HepG2 (cell line): Measurements from ENCODE around the gene ALX3. TPM values are rescaled to one million over a fixed set of nuclear protein-coding genes. Genes with fewer than 3 reads are reported as not detected.

Experiments used
- ATAC-seq: fragments of 200-7000 bp; cut with Tn5 transposase; 3 replicates; pipeline ENCODE4 v1.9.1; 2020; ENCODE audit warnings: mild to moderate bottlenecking, moderate library complexity
- BruUV-seq: library from RNA; stranded (reverse); fragments of 400-500 nt; replicated peaks from 2 replicates; lab custom pipeline; 2021; lab: Mats Ljungman, UMichigan
- CTCF ChIA-PET: fragments of 300-600 bp; formaldehyde crosslinking; extraction: SDS; loops from one replicate; lab custom pipeline; 2021; ENCODE audit warnings: low total read pairs, inconsistent platforms, low intra/inter-chr PET ratio; lab: Yijun Ruan, JAX
- POLR2A ChIA-PET: fragments of 350-600 bp; sonication (Branson Sonifier 250); formaldehyde crosslinking; loops from one replicate; lab custom pipeline; 2020; ENCODE audit warnings: antibody characterized with exemption, inconsistent platforms; lab: Yijun Ruan, JAX
- DNase-seq: peaks from one replicate; pipeline ENCODE4 v3.0.0-alpha.2; 2015; ENCODE audit warnings: low spot score
- FAIRE-seq: peaks from 3 replicates; lab custom pipeline; 2011; peaks lifted over from hg19 to GRCh38; lab: Jason Lieb, UNC
- H2AFZ ChIP-seq: one replicate; pipeline ENCODE4 v1.6.1; 2011; ENCODE audit warnings: low read length, inconsistent platforms
- H3K27ac ChIP-seq: fragments of 300-600 bp; 3 replicates; pipeline ENCODE4 v1.8.0; 2011; ENCODE audit warnings: mixed run types, mild to moderate bottlenecking, mixed read lengths, low read length, inconsistent platforms; ENCODE audit not compliant: insufficient read depth; ENCODE audit errors: extremely low read length
- H3K27me3 ChIP-seq, 2 experiments: fragments of 200-600 bp in 1 of 2; 2 replicates in 1 of 2; 3 replicates in 1 of 2; pipeline versions ENCODE4 v1.6.0 to v1.8.0; 2011; ENCODE audit warnings: low read length in 2 of 2, mild to moderate bottlenecking in 2 of 2, moderate library complexity in 2 of 2, inconsistent platforms in 1 of 2; ENCODE audit not compliant: insufficient read depth in 2 of 2, control insufficient read depth in 1 of 2
- H3K36me3 ChIP-seq, 2 experiments: fragments of 200-600 bp in 1 of 2; replicated peaks in 1 of 2; 2 replicates in 1 of 2; 3 replicates in 1 of 2; pipeline versions ENCODE4 v1.5.1 to v1.8.0; 2011; ENCODE audit warnings: low read length in 2 of 2, inconsistent platforms in 1 of 2; ENCODE audit not compliant: insufficient read depth in 2 of 2, control insufficient read depth in 1 of 2
- H3K4me1 ChIP-seq: 2 replicates; pipeline ENCODE4 v1.5.1; 2012; ENCODE audit warnings: low read length, inconsistent platforms; ENCODE audit not compliant: insufficient read depth
- H3K4me2 ChIP-seq: 2 replicates; pipeline ENCODE4 v1.6.0; 2011; ENCODE audit warnings: low read depth, low read length, inconsistent platforms
- H3K4me3 ChIP-seq, 3 experiments: fragments of 200-600 bp in 1 of 3; sonication (generic), shearing (Covaris generic) in 1 of 3; replicated peaks in 1 of 3; 2 replicates each; pipeline ENCODE4 v1.5.1; 2011 to 2016; ENCODE audit warnings: low read length in 3 of 3, inconsistent platforms in 2 of 3, low read depth in 2 of 3, mild to moderate bottlenecking in 2 of 3, control low read depth in 1 of 3, mixed read lengths in 1 of 3; ENCODE audit not compliant: insufficient read depth in 1 of 3
- H3K79me2 ChIP-seq: one replicate; pipeline ENCODE4 v1.6.1; 2011; ENCODE audit warnings: low read length, inconsistent platforms; ENCODE audit not compliant: insufficient read depth
- H3K9ac ChIP-seq: 2 replicates; pipeline ENCODE4 v1.6.0; 2011; ENCODE audit warnings: mild to moderate bottlenecking, low read depth, low read length, inconsistent platforms; ENCODE audit not compliant: insufficient read depth
- H3K9me3 ChIP-seq: 2 replicates; pipeline ENCODE4 v1.5.1; 2012; ENCODE audit warnings: mild to moderate bottlenecking, low read length
- H4K20me1 ChIP-seq: 2 replicates; pipeline ENCODE4 v1.6.0; 2011; ENCODE audit warnings: inconsistent platforms, mild to moderate bottlenecking, low read length, moderate library complexity; ENCODE audit not compliant: insufficient read depth
- ARID4A ChIP-seq: sonication (generic); formaldehyde crosslinking; IDR thresholded peaks from 2 replicates; pipeline ENCODE4 v1.5.0; 2020; ENCODE audit warnings: mild to moderate bottlenecking, missing genetic modification reagents, borderline replicate concordance
- ATAD3A ChIP-seq: sonication (generic); formaldehyde crosslinking; IDR thresholded peaks from 2 replicates; pipeline ENCODE4 v1.4.0; 2020; ENCODE audit warnings: missing genetic modification reagents
- MTERF4 ChIP-seq: sonication (generic); formaldehyde crosslinking; IDR thresholded peaks from 2 replicates; pipeline ENCODE4 v1.8.0; 2023; ENCODE audit warnings: mild to moderate bottlenecking, missing genetic modification reagents
- RARG ChIP-seq: sonication (generic); formaldehyde crosslinking; IDR thresholded peaks from 2 replicates; pipeline ENCODE4 v1.4.0; 2020; ENCODE audit warnings: low read depth, mild to moderate bottlenecking, missing genetic modification reagents
- ZBTB1 ChIP-seq: sonication (generic); formaldehyde crosslinking; IDR thresholded peaks from 2 replicates; pipeline ENCODE4 v1.4.0; 2020; ENCODE audit warnings: missing genetic modification reagents, borderline replicate concordance
- ZNF556 ChIP-seq: sonication (generic); formaldehyde crosslinking; IDR thresholded peaks from 2 replicates; pipeline ENCODE4 v1.4.0; 2020; ENCODE audit warnings: mild to moderate bottlenecking, missing genetic modification reagents, borderline replicate concordance
- ZNF766 ChIP-seq: sonication (generic); formaldehyde crosslinking; IDR thresholded peaks from 2 replicates; pipeline ENCODE4 v1.5.0; 2020; ENCODE audit warnings: missing genetic modification reagents, borderline replicate concordance
- WGBS: methylation state at CpG from one replicate; pipeline ENCODE4 v1.1.6; 2017; ENCODE audit warnings: low lambda C conversion rate; 5-methylcytosine and 5-hydroxymethylcytosine counted together
- in situ Hi-C: cut with HindIII; loops from 2 replicates; pipeline ENCODE4 v1.10.0; 2017; ENCODE audit warnings: low pct_unique_long_range_greater_than_20kb; ENCODE audit not compliant: extremely low pct_ligation_motif_present
- intact Hi-C: fragments of 100-400 bp; cut with micrococcal nuclease; formaldehyde crosslinking; loops from one replicate; pipeline ENCODE4 v1.10.0; 2022; ENCODE audit not compliant: unreplicated experiment
- polyA plus RNA-seq, 8 experiments: library from polyadenylated mRNA; depleted of rRNA in 3 of 8; stranded (reverse) in 7 of 8; unstranded in 1 of 8; fragments of >200 nt; fragmentation: Illumina TruSeq in 4 of 8; extraction: Trizol in 4 of 8; gene quantifications; 2 replicates each; pipeline versions ENCODE4 v1.2.1 to v1.2.3, GENCODE V29; 2011 to 2016; ENCODE audit warnings: low read depth in 4 of 8, missing spikeins in 1 of 8, mixed read lengths in 1 of 8; ENCODE audit not compliant: insufficient read depth in 1 of 8
- total RNA-seq, 5 experiments: library from RNA; depleted of rRNA; stranded (reverse); fragments of >200 nt; fragmentation: Illumina TruSeq; extraction: Trizol; gene quantifications; 2 replicates each; pipeline ENCODE4 v1.2.3, GENCODE V29; 2016; ENCODE audit warnings: low read depth in 1 of 5

Gene ALX3
- total and polyA plus RNA-seq, 2 of the 13 experiments (the other 11 are each of a cell fraction or from before 2014, with no cell fraction given), result not detected

- intact Hi-C loops, result no loop called here
- POLR2A ChIA-PET, result no interaction called here
These were observed 16.5 kb upstream of the ALX3 start for GRCh38 chr1:110086961-110087360.

More at GRCh38 chr1:110086961-110087360, 16.5 kb upstream of the ALX3 start:
- CTCF ChIA-PET, result no interaction called here
- Histone ChIP-seq H3K36me3 (no peaks in the 10 kb centered on the region), H3K27me3 (peaks cover 5 to 59% of the 10 kb centered on the region in 2 experiments; a peak in 3 of 5 replicates), H3K4me2 (no peak overlapping the region), H3K79me2 (no peaks in the 10 kb centered on the region), H3K9me3 (no peaks in the 10 kb centered on the region), H3K4me1 (peaks cover 14% of the 10 kb centered on the region; the same call in 1 of the 2 replicates), H4K20me1 (no peaks in the 10 kb centered on the region), H3K27ac (no peak overlapping the region), H3K9ac (no peak overlapping the region), H3K4me3 (no peak overlapping the region), H2AFZ (no peak overlapping the region)
- in situ Hi-C loops, result no loop called here
- FAIRE-seq (no peak), ATAC-seq (no peak), DNase-seq (no peak)
- WGBS, result 28% methylated on average over 4 of the region's 4 CpGs
- no TSS peak for BruUV-seq
- TF ChIP-seq ZNF556 (CRISPR knock-in tag), result no peak
- TF ChIP-seq RARG, result no peak
- no peak for TF ChIP-seq ZBTB1 (CRISPR knock-in tag)
- no peak for TF ChIP-seq ZNF766 (CRISPR knock-in tag)
- no peak for TF ChIP-seq ARID4A (CRISPR knock-in tag)
- no peak for TF ChIP-seq MTERF4
- TF ChIP-seq ATAD3A (CRISPR knock-in tag), result no peak
